HG02852 (cell line): ENCODE data around the gene TTN.

Experiments
- ATAC-seq: cut with Tn5 transposase; IDR thresholded peaks from one replicate; pipeline ENCODE4 v1.9.1; 2021; ENCODE audit warnings: mild to moderate bottlenecking, moderate library complexity; ENCODE audit not compliant: unreplicated experiment

Gene TTN

GRCh38 chr2:178506949-178507348, 300.3 kb downstream of the TTN start:
- ATAC-seq = no peak

GRCh38 chr2:178506524-178506923, 300.7 kb downstream of the TTN start:
- no peak for ATAC-seq

GRCh38 chr2:178506101-178506500, 301.1 kb downstream of the TTN start:
- no peak for ATAC-seq

GRCh38 chr2:178502751-178503150, 304.5 kb downstream of the TTN start:
- no peak for ATAC-seq

GRCh38 chr2:178499640-178500039, 307.6 kb downstream of the TTN start:
- no peak for ATAC-seq

GRCh38 chr2:178498137-178498536, 309.1 kb downstream of the TTN start:
- peak; percentile 51 for ATAC-seq

GRCh38 chr2:178496049-178496448, 311.2 kb downstream of the TTN start:
- ATAC-seq = no peak

GRCh38 chr2:178491612-178492011, 315.6 kb downstream of the TTN start:
- no peak for ATAC-seq

GRCh38 chr2:178485356-178485755, 321.9 kb downstream of the TTN start:
- no peak for ATAC-seq

GRCh38 chr2:178484245-178485041, 322.8 kb downstream of the TTN start:
- ATAC-seq = no peak

GRCh38 chr2:178482437-178482836, 324.8 kb downstream of the TTN start:
- ATAC-seq = peak; percentile 23

- peak; percentile 68 for ATAC-seq
Measured at GRCh38 chr2:178480227-178481181, 326.7 kb downstream of the TTN start, which contains the start of gene PLEKHA3. Gene PLEKHA3 (plus strand): TSS chr2:178480457. CDS start chr2:178480870, 413 bp downstream.

GRCh38 chr2:178479758-178480226, 327.4 kb downstream of the TTN start:
- no peak for ATAC-seq

- ATAC-seq = no peak
Measured at GRCh38 chr2:178479275-178479616, 328.0 kb downstream of the TTN start.

GRCh38 chr2:178478439-178479274, 328.6 kb downstream of the TTN start, which contains the start of gene FKBP7:
Gene FKBP7 (minus strand): TSS chr2:178478600. CDS start chr2:178478499, 101 bp downstream.
- peak; percentile 47 for ATAC-seq

GRCh38 chr2:178478130-178478438, 329.1 kb downstream of the TTN start:
- peak; percentile 0 for ATAC-seq

GRCh38 chr2:178477443-178478129, 329.6 kb downstream of the TTN start:
- no peak for ATAC-seq

- ATAC-seq = no peak
Measured at GRCh38 chr2:178476477-178476876, 330.7 kb downstream of the TTN start.
